Activated effector memory CD4-positive, alpha-beta T cell treated with anti-CD3 and anti-CD28 coated beads, Interleukin-2, amount 50 U/mL, for 16 hours (primary cell): ENCODE measurements around the gene WLS.
"Not testable (repeated sequence)": the region's sequence is repeated elsewhere in the genome, so short reads cannot be mapped to it uniquely, and the experiment has no call there.

Experiments
- DNase-seq: peaks from one replicate; pipeline ENCODE4 v3.0.0-alpha.2; 2020

Gene WLS

DNA sequence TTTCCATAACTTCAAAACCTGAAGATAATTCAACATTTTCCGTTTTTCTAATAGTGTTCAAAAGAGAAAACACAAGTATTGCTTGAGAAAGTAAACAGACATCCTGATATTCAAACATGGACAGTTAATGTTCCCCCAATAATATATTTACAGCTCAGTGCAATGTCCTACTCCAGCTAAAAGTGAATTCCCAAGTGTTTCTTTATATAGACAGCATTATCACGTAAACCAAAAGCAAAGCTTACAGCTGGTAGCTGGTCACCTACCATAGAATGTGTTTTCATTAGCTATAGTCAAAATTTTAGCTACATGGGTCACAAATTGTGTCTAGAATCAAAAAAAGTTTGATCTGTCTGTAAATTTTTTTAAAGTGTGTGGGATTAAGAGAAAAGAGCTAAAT is 34.9 kb downstream of the WLS start:
- DNase-seq: no peak

DNA sequence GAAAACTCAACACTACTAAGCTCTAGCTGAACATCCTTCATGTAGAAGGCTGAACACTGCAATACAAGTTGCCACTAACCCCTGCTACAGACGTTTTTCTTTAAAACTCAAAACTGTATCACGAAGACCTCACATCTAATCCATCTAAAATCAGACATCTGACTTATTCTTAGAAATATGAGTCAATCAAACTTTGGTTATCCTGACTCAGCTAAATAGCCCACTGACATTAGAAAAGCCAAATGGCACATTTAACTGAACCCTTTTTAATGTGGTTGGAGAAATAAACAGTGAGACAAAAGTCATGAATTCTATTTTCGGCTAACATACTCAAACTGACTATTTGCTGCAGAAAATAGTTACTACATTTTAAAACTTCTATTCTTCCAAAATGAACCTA is 35.6 kb downstream of the WLS start:
- DNase-seq: no peak

DNA sequence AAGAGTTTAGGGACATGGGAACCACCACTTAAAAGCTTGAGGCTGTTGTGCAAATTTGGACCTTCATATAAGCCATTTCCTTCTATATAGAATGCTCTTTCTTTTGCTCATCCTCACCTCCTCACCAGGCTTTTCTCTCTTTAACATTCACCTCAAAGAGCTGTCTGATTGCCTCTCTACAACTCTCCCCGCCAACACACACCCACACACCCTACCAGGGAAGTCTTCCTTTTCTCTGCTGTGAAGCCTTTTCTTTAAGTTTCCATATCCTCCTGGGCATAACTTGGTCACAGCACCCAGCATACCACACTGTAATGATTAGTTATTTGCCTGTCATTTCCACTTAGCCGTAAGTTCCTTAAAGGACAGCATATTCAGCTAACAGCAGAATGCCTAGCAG is 40.6 kb downstream of the WLS start:
- no peak for DNase-seq

DNA sequence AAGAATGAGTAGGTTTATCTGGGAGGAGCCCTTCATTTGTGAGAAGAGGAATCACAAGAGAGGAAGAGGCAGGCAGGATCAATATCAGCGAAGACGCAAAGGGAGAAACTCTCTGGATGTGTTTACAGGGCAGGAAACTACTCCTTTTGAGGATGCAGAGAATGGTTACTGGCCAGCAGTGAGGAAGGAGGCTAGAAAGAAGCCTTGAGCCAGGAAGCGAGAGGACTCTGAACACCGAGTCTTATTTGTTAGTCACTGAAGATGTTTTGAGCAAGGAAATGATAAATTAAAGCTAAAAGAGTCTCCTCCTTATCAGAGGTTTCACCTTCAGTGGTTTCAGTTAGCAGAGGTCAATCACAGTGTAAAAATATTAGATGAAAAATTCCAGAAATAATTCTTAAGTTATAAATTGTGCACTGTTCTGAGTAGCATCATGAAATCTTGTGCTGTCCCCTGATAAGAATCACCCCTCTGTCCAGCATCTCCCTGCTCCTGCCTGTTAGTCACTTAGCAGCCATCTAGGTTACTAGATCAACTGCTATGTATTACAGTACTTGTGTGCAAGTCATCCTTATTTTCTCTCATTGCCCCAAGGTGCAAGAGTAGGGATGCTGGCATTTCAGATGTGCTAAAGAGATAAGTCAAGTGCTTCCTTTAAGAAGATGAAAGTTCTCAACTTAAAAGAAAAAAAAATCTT is 43.5 kb downstream of the WLS start:
- DNase-seq: no peak

DNA sequence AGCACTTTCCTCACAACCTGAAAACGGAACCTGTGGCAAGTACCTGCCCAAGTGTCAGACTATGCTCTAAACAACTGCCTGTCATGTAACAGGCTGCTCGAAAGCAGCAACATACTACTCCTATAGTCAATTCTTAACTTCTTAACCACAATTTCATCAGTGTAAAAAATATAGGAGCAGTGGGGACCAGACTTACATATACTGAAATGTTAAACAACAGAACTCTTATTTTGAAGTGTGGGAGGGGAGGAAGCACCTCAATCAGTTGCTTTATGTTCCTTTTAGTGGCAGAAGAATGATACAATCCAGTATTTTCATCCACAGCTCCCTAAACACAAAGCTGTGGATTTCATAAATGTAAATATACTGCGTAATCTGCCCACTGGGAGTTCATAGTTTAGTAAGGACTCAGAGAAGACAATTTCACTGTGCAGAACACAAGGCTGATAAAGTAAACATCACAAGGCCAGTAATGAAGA is 44.2 kb downstream of the WLS start:
- no peak for DNase-seq

DNA sequence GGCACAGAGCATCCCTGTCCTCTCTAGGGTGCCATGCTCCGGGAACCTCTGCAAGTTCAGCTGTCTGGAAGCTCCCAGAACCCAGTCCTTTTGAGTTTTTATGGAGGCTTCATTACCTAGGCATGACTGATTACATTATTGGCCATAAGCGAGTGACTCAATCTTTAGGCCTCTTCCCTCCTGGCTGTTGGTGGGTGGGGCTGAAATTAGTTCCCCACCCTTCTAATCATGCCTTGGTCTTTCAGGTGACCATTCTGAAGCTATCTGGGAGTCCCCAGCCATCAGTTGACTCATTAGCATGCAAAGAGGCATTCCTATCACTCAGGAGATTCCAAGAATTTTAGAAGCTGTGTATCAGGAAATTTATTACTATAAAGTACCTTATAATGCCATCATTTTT is 46.6 kb downstream of the WLS start:
- DNase-seq: no peak

DNA sequence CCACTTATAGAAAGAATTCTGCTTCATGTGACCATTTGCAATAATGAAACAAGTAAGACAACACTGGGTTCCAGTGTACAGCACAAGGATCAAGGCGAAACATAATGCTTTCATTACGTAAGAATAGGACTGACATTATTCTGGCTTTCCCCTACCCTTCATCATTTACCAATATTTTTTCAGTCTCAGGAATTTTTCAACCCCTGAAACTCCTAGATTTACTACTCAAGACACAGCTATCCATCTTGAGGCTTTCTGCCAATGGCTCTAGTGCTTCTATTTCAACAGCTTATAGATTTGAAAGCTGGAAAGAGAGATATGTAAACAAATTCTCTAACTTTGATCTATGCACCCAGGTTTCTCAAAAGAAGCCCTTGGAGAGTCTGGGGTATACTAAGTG is 48.4 kb downstream of the WLS start:
- no peak for DNase-seq

DNA sequence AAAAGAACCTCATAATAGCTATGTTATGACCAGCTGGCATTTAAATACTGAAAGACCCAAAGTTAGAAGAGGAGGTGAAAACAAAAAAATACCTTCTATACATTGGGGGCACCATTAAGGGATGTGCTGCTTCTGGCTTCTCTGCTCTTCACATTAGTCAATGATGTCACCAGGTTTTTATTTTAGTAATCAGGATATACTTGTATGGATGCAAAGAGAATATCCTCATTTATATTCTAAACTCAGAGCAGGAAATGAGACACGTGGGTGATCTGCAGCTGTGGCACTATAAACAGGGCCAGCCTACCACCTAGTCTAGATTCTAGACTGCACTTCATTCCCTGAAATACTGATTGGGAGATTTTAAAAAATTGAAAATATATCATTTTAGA is 51.2 kb downstream of the WLS start:
- no peak for DNase-seq

DNA sequence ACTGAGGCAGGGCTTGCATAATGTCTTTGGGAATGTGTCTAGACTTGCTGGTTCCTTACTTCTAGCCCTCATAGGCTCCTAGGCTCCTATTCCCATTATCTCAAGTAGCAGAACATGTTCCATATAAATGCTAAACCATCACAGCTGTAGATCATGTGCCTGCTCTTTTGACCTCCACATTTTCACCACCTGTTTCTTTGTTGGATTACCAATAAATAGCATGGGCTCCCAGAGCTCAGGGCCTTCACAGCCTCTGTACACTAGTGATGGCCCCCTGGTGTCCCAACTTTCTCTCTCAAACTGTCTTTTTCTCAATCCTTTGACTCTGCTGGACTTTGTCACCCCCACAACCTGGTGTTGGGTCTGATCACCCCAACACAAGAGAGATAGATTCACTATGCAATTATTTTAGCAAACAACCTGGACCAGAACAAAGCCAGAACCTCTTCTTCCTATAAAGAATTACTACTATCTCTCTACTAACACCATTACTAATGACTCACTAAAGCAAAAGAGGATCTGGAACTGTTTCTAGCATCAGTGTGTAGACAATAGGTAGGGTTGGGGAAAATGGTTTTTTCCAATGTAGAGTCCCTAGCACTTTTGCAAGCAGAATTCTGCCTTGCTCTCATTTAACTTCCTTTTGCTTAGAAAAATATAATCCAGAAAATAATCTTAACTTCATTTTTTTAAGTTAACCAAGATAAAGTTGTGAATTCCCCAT is 51.7 kb downstream of the WLS start:
- DNase-seq: no peak

DNA sequence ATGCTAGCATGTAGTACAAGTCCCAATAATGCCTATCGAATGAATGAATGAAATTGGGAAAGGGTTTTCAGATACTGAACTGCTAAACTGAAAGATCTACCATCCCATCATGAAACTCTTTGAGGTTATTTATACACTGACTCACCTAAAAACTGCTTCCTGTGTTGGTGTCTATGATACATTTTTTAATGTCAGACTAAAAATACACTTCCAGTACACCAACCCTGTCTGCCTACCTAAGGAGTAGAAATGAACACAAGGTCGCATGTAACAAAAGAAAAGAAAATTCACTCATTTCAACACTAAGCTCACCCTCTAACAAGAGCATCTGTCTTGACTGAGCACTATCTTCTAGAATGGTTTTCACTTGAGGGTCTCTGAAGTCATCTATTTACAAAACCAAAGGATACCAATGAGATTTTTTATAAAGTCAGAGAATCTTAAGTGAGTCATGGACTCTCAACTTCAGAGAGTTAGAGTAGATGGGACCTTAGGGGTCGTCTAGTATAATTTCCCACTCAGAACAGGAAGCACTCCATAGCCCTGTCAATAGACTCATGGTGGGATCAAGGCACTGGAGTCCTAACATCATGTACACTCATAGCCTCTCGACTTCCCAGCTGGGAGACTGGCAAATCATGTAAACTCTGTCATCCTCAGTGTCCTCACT is 53.4 kb downstream of the WLS start:
- DNase-seq: no peak

DNA sequence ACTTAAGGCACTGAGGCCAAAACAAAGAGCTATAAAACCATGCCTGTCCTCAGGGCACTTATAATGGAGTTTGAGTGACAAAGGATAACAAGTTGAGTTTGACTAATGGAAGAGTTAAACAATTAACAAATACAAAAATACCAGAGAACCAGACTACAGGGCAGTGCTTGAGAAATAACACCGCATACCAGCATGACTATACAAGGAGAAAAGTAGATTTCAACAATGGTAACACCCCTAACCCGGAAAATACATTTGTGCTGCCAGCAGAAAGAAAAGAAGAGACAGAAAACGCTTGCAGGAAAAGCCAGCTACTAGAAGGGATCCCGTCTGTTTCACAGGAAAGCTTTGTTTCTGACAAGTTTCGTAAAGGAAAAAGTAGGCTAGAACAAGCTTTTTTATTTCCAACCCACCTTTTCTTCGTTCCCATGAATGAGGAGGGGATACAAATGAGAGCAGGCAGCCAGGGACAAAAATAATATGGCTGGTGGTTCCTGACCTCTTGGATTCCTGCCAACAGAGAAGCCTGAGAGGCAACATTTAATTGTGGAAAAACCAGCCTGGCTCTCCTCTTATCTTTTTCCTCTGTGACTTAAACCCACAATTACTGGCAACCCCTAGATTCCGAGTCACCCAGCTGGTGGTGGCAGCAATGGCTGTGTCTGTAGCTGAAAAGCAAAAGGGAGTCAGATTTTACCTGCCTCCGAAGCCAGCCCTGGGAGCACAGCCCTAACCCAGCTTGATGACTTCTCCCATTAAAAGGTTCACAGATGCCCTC is 56.5 kb downstream of the WLS start:
- no peak for DNase-seq

DNA sequence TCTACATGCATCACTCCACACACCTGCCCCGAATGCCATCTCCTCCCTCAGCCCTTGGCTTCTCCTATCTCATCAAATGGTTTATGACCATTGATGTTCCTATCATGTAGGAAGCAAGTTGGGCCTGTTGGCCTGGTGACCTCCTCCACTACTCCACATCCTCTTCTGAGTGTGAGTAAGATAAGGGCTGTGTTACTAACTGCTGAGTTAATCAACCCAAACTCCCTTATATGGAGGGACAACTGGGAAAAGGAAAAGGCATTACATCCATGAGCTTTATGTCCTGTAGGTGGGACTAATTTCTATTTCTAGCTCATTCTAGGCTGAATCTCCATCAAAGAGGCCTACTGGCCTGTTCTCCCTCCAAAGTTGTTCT is 57.6 kb downstream of the WLS start:
- no peak for DNase-seq

DNA sequence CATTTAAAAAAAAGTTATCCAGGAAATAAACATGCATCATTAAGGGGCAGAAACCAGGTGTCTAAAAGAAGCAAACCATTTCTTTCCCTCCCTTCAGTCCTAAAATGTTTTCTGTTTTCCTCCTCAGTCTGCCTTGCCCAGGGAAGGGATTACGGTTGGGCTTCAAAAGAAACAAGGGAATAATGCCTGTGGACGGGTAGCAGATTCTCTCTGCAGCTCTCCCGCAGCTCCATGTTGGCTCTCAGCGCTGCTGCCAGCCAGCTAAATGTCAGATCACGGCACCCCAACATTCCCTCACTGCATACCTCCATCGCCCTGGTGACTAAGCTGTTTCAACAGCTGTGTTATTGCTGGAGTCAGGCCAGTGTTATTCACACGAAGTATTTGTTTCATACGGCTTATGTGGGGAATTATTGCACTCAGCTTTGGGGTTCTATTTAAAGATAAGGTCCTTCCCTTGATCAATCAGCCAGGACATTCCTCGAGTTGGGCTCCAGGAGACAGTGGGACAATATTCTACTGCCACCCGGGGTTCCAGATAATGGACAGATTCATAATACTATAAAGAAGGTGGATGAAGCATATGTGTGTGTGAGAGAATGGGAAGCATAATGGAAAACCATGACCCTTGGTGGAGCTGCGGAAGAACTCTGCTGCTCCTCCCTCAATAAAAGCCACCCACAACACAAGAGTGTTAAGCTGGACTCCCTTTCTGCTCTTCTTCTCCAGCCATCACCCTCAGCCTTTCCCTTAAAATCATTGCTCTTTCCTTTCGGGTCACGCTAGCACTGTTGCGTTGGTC is 58.2 kb downstream of the WLS start:
- DNase-seq: no peak

DNA sequence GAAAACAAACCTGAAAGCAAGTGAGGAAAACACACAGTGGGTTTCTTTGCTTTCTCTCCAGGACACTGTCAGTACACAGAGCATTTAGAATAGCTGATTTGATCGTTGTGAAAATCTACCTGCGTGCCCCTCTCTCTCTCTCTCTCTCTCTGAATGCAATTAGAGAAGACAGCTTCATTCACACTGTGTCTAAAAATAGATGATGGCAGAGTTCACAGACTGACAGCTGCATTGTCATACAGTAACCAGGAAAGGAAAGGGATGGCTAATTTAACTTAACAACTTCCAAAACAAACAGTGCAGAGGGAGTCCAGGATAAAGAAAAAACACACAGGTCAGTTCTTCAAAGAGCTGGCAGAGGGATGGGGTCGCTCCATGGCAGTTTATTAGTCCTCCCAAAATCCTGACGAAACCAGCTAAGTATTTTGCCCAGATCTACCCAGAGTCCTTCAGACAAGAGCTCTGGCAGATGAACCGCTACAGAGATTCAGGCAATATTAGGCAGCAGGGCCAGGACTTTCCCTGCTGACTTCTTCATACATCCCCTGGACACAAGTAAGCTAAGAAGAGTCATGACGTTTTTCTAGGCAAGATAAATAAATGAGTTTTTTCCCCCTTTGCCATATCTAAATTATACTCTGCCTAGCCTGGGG is 58.9 kb downstream of the WLS start:
- DNase-seq: no peak

DNA sequence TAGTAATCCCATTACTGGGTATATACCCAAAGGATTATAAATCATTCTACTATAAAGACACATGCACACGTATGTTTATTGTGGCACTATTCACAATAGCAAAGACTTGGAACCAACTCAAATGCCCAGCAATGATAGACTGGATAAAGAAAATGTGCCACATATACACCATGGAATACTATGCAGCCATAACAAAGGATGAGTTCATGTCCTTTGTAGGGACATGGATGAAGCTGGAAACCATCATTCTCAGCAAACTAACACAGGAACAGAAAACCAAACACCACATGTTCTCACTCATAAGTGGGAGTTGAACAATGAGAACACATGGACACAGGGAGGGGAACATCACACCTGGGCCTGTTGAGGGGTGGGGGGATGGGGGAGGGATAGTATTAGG is 60.5 kb downstream of the WLS start:
- not testable (repeated sequence) for DNase-seq

DNA sequence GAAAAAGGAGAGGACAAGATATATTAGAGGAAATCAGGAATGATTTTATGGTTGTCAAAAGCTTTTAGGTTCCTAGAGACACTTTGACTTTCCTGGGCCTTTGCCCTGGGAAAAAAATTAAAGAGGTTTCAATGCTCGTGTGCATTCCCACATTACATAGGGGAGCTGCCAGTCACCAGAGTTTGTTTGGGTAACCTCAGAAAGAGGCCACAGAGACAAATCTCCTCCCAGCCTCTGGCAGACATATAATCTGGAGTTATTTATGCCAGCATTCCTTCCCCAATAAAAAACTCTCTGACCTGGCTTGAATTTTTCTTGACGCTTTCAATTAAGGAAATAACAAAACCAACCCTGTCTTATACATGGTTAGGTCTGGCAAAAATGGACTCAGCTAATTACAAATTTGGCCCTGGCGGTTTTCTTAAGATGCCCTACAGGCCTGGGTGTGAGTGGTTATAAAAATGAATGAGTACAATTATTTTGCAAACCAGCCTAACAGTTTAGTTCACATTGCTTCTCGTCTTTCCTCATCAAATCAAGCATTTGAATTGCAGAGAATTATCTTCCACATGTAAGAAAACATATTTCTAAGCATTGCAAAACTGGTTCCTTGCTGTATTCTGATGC is 63.7 kb downstream of the WLS start:
- no peak for DNase-seq

DNA sequence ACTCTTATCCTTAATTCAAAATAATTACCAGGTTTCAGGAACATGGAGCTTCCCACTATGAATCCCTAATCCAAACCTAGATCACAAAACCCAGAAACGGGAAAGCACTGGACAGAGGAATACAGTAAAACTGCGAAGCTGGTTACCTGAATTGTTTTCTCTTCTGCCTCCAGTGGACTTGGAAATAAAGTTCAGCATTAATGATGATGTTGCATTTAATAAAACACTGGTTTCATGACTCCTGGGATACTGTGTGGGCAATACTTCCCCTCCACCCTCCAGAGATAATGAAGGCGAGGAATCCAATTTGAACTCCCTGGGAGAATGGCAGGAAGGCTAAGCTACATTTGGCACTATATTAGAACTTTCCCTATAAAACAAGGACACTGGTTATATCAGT is 65.1 kb downstream of the WLS start:
- DNase-seq: no peak

DNA sequence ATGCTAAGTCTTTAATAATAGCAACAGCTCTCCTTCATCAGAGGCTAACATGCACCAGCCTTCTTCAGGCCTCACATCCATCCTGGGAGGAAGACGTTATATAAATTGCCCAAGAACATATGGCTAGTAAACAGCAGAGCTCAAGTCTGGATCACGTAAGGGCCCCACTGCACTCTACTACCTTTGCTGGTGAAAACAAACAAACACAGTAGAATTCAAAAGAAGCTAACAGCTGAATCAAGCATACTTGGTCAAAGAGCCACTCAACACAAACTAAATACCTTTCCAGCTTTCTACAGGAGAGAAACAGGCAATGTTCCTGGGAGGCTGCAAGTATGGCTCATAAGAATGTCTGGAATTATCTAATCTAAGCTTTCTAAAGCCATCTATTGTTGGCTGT is 66.0 kb downstream of the WLS start:
- no peak for DNase-seq

DNA sequence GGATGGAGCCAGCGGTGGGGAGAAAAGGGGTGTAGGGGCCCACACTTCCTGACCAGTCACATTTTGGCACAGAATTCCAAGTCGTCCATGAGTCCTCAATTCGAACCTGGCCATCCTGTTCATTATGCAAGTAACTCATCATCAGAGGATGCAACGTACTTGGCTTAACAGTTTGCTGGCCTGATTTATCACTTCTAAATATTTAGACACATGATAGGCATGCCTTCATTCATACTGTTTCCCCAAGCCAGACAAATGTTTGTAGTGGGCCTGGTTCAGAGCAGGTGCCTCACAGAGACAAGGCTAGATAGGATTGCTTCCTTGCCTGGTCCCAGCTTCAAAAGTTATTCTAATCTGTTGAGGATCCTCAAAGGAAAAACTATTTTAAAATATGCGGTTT is 66.7 kb downstream of the WLS start:
- DNase-seq: no peak

DNA sequence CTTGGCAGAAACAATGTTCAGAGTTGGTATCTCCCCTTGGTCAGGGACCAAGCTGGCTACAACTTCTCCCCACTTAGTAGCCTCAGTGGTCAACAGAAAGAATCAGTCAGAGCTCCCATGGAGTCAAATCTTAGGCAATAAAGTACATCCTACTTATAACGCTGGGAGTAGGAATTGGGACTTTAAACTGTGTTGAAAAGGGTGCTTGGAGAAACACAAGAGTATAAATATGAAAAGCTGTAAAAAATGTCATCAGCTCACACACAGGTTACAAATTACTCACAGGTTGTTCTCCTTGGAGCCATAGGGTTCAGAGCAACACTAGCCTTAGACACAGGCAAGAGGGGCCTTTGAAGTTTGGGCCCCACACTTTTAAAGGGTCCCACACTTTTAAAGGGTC is 67.4 kb downstream of the WLS start:
- DNase-seq: no peak

DNA sequence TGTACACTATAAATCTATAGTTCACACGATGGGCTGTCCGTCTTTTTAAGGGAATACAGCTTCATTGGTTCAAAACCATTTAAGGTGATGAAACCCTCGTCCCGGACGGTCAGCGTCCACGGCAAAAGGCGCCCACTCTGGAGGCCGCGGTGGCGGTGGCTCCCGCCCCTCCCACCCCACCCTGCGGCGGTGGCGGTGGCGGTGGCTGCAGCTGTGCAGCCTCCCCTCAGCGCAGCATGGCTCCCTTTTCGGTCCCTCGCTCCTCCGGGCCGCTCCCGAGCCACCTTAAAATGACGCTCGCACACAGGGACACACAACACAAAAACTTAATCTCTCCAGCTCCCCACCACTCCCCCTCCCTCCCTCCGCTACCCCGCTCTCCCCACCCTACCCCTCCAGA is 69.1 kb downstream of the WLS start:
- no peak for DNase-seq

DNA sequence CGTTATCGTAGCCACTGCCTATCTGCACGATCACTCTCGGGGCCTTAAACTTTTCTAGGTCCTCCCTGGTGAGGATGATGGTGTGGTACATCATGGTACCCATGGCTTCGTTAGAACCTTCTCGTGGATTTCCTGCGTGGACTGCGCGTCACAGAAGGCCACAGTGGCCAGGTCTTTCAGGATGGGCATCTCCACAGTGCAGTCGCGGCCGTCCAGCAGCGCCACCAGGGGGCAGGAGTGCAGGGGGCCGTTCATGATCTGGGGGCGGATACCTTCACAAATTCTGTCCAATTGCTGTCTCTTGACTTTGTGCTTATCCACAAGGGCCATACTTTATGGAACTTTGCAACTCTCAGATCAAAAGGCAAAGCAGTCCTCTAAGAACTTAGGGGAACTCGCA is 69.6 kb downstream of the WLS start:
- DNase-seq: no peak
